Activated CD8-positive, alpha-beta memory T cell treated with anti-CD3 and anti-CD28 coated beads for 4 hours (primary cell): ENCODE results near the gene SOX13.
"Not testable (repeated sequence)": the region's sequence is repeated elsewhere in the genome, so short reads cannot be mapped to it uniquely, and the experiment has no call there.

ENCODE experiments used
- DNase-seq, 2 donors: peaks; one replicate each; pipeline ENCODE4 v3.0.0-alpha.2; 2020; ENCODE audit warnings: low read depth in 2 of 2

The SOX13 gene

GRCh38 chr1:204072931-204073836, at the start of gene SOX13:
Gene SOX13, plus strand, starts transcription at chr1:204073115. Its CDS starts 39,801 bp downstream, at chr1:204112916.
- DNase-seq: no peak

DNA sequence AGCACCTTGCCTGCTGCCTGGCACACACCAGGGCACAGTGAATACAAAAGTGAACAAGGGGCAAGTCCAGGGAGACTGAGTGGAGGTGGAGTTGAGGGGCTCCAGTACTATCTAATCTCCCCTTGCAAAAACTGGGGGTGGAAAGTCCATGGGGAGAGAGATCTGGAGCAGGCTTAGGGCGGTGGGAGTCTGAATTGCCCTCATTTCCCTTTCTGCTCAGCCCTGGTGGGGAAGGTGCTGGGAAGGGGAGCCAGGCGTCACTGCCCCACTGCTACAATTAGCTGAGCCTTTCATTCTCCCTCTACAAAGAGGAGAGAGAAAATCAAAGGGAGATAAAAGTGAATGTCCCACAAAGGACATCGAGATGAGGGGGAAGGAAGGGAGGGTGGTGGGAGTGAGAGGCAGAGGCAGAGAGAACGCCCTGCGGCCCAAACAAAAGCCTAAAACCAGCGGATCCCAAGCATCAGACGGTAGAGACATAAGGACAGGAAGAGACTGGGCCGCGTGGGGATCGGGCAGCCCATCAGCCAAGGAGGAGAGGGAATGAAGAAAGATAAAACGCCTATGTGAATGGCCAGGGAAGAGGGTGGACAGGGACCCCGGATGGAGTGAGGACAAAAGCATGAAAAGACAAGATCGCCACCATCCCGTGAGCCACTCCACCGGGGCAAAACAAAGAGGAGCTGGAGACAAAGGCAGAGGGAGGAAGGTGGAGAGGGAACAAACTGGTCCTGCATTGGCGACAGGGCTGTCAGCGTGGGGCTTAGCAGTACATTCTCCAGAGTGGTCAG, 46.8 kb upstream of the SOX13 start:
- DNase-seq: no peak

DNA sequence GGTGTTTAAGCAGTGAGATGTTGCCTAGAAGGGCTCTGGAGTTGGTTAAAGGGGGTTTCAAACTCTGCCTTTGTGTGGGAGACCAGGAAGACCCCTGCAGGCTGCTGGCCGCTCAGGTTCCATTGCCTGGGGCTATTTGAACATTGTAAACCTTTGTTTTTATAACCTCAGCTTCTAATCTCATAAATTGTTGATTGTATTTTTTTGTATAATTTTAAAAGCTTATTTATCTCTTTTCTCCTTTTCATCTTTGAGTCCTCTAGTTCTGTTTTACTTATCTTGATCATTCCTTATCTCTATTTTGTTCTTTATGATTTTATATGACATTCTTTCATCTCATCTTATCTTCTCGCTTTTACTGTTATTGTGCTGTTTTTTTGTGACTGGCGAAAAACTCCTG, 45.5 kb upstream of the SOX13 start:
- no peak for DNase-seq

DNA sequence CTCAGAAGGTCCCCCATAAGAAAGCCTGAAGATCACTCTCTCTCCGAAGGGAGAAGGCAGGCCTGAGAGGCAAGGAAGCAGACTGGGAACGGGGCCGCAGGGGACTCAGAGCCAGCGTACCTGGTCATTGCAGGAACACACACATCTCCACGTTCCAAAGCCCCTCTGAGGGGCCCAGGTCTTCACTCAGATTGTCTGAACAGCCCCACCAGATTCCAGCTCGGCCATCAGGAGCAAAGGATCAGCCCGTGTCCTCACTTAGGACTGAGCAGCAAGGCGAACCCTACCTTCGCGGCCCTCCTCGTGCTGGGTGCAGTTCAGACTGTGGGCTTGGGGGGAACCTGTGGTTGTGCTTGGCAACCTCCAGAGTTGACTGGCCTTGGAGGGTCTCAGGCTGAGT, 43.9 kb upstream of the SOX13 start:
- no peak for DNase-seq

- DNase-seq: no peak
Observed at GRCh38 chr1:204031098-204031710, 41.7 kb upstream of the SOX13 start.

GRCh38 chr1:204032642-204033235, 40.2 kb upstream of the SOX13 start:
- no peak for DNase-seq

GRCh38 chr1:204033306-204033705, 39.6 kb upstream of the SOX13 start:
- no peak for DNase-seq

- DNase-seq: no peak
Observed at GRCh38 chr1:204036882-204037655, 35.8 kb upstream of the SOX13 start.

GRCh38 chr1:204041232-204041767, 31.6 kb upstream of the SOX13 start:
- DNase-seq: no peak

DNA sequence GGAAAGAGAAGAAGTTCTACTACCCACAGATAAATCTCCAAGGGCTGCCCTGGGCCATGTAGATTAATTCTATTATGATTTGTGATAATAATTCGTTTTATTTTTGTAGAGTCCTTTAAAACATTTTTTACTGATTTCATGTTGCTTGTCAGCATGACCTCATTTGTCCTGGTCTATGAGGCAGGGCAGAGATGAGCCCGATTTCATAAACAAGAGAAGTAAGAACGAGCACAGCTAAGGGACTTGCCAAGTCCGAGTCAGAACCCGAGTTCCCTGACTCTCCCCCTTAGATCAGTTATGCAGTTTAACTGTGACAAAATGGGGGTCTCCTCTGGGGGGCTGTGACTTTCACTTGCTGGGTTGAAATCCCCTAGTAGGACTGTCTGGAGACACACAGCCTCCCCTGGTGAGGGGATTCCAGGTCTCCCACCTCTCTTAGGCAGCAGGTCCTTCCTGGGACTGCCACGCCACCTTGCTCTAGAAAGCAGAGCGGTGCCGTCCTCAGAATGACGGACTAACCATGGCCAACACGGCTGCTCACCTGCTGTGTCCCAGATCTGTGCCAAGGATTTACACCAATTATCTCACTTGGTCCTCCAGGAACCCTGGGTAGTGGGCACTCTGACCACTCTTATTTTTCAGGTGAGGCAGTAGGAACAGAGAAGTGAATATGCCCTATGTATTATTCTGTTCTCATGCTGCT, 31.0 kb upstream of the SOX13 start:
- no peak for DNase-seq

GRCh38 chr1:204042516-204042915, 30.4 kb upstream of the SOX13 start:
- DNase-seq: no peak

DNA sequence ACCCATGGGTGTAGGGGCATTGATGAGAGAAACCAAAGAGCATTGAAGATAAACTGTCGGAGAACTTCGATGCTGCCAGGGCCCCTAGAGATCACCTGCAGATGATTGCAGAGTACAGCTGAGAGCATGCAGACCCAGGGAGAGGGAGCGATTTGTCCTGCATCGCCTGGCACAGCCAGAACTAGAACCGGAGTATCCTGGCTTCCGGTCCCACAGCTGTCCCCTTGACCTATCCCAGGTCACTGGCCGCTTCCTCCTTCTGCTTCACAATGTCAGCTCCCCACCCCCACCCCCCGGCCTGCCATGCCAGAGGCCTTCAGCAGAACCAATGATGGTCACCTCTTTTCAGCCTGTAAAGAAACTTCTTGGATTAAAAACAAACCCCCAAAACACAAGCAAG, 29.2 kb upstream of the SOX13 start:
- no peak for DNase-seq

- no peak for DNase-seq
Observed at GRCh38 chr1:204044448-204044847, 28.5 kb upstream of the SOX13 start.

DNA sequence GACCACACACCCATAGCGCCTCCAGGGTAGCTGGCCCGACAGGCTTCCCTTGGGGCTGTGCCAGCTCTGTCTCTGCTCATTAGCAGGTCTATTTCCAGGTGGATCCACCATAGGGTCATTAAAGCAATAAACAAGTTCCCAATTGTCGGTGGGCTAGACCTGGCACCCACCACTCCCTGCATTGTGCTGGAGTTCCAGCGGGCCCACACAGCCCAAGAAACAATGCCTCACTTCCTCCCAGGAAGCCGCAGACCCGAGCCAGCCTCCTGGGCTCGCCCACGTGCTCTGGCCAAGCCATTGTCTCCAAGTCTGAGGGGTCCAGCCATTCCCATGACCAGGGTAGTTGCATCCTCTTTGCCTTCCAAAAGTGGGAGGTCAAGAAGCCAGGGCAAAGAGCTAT, 27.5 kb upstream of the SOX13 start:
- DNase-seq: no peak

DNA sequence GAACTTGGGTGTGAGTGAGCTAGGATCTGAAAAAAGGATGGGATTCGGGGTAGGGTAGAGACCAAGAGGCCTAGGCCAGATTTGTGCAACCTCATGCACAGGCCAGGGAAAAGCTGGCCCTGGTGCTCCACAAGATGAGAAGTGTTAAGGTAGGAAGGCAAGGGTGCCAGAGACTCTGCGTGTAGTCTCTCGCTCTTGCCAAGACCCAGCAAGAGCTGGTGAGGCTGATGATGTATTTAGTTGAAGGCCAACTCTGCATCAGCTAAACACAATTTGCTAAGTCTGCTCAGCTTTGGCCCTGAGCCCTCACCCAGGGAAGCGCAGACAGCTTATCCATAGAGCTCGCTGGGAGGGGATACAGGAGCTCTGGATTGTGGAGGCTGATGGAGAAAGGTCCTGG, 26.6 kb upstream of the SOX13 start:
- DNase-seq: no peak

DNA sequence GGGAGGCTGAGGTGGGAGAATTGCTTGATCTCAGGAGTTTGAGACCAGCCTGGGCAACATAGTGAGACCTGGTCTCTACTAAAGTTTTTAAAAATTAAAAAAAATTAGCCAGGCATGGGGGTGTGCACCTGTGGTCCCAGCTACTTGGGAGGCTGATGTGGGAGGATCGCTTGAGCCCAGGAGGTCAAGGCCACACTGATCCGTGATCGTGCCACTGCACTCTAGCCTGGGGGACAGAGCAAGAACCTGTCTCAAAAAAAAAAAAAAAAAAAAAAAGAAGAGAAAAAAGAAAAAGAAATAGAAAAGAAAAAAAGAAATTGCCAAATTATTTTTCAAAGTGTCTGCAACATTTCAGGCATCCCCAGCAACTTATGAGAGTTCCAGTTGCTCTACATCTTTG, 24.1 kb upstream of the SOX13 start:
- DNase-seq: not testable (repeated sequence)

- no peak for DNase-seq
Observed at GRCh38 chr1:204051258-204051657, 21.7 kb upstream of the SOX13 start.

- DNase-seq: no peak
Observed at GRCh38 chr1:204051718-204052117, 21.2 kb upstream of the SOX13 start.

GRCh38 chr1:204053893-204054292, 19.0 kb upstream of the SOX13 start:
- no peak for DNase-seq

- DNase-seq: no peak
Observed at GRCh38 chr1:204059970-204060369, 12.9 kb upstream of the SOX13 start.
